ENCODE measurements around the gene KCTD17.
"Not testable (repeated sequence)": the region's sequence is repeated elsewhere in the genome, so short reads cannot be mapped to it uniquely, and the experiment has no call there.

The KCTD17 gene

GRCh38 chr22:37069319-37069718, 17.8 kb downstream of the KCTD17 start:
- H3K27ac ChIP-seq (ENCODE audit: low read length), result no peak overlapping the region
- ATAC-seq (ENCODE audit: insufficient read depth, low read depth), result no peak
- H4K20me1 ChIP-seq (ENCODE audit: insufficient read depth, low read length), result peaks cover 7% of the 10 kb centered on the region; the same call in 1 of the 2 replicates
- no peak overlapping the region for H3K4me3 ChIP-seq (ENCODE audit: low read depth in 1 of 2, low read length in 2 of 2)
- no peak overlapping the region for H3K4me2 ChIP-seq (ENCODE audit: insufficient read depth, low read length)
- no peaks in the 10 kb centered on the region for H3K79me2 ChIP-seq (ENCODE audit: insufficient read depth, low read length)
- H3K9me3 ChIP-seq (ENCODE audit: insufficient read depth, low read length, severe bottlenecking), result no peaks in the 10 kb centered on the region
- H3K36me3 ChIP-seq (ENCODE audit: insufficient read depth, low read length), result no peaks in the 10 kb centered on the region
- no peaks in the 10 kb centered on the region for H3K27me3 ChIP-seq (ENCODE audit: insufficient read depth, low read length, poor library complexity)
- H2AFZ ChIP-seq (ENCODE audit: low read depth, low read length), result no peak overlapping the region
- no peak overlapping the region for H3K9ac ChIP-seq (ENCODE audit: low read depth, low read length)
- no peak for DNase-seq
- TF ChIP-seq, protein P1, sequence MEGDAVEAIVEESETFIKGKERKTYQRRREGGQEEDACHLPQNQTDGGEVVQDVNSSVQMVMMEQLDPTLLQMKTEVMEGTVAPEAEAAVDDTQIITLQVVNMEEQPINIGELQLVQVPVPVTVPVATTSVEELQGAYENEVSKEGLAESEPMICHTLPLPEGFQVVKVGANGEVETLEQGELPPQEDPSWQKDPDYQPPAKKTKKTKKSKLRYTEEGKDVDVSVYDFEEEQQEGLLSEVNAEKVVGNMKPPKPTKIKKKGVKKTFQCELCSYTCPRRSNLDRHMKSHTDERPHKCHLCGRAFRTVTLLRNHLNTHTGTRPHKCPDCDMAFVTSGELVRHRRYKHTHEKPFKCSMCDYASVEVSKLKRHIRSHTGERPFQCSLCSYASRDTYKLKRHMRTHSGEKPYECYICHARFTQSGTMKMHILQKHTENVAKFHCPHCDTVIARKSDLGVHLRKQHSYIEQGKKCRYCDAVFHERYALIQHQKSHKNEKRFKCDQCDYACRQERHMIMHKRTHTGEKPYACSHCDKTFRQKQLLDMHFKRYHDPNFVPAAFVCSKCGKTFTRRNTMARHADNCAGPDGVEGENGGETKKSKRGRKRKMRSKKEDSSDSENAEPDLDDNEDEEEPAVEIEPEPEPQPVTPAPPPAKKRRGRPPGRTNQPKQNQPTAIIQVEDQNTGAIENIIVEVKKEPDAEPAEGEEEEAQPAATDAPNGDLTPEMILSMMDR (IDR thresholded peaks at IDR 0.05; ENCODE audit: borderline replicate concordance, extremely low read depth, low read length, poor library complexity, severe bottlenecking), result no peak
- TF ChIP-seq EZH2 (IDR thresholded peaks at IDR 0.05; ENCODE audit: borderline replicate concordance, low read depth, low read length, severe bottlenecking), result no peak
- H3K4me1 ChIP-seq (ENCODE audit: insufficient read depth, low read length), result no peaks in the 10 kb centered on the region

DNA sequence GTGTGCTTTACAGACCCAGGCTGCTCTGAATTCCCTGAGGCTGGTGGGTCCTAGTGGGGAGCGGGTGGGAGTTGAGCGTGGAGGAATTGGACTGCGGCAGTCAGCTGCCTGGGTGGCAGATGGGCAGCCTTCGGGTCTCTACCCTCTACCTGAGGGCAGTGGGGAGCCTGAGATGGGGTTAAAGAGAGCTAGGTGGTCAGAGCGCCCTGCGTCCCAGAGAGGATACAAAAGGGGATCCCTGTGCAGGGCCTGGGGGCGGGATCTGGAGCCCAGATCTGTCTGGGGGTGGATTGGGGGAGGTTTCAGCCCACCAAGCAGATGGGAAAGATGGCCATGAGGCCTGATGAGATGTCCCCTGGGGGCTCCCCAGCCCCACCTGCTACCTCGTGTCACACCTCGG, 18.2 kb downstream of the KCTD17 start:
- no peaks in the 10 kb centered on the region for H3K79me2 ChIP-seq (ENCODE audit: insufficient read depth, low read length)
- no peak overlapping the region for H3K4me2 ChIP-seq (ENCODE audit: insufficient read depth, low read length)
- H3K27me3 ChIP-seq (ENCODE audit: insufficient read depth, low read length, poor library complexity), result no peaks in the 10 kb centered on the region
- H3K27ac ChIP-seq (ENCODE audit: low read length), result no peak overlapping the region
- H3K4me3 ChIP-seq (ENCODE audit: low read depth in 1 of 2, low read length in 2 of 2), result no peak overlapping the region
- no peak overlapping the region for H2AFZ ChIP-seq (ENCODE audit: low read depth, low read length)
- no peak for ATAC-seq (ENCODE audit: insufficient read depth, low read depth)
- H3K9ac ChIP-seq (ENCODE audit: low read depth, low read length), result no peak overlapping the region
- H3K9me3 ChIP-seq (ENCODE audit: insufficient read depth, low read length, severe bottlenecking), result no peaks in the 10 kb centered on the region
- TF ChIP-seq, protein P1 (IDR thresholded peaks at IDR 0.05; ENCODE audit: borderline replicate concordance, extremely low read depth, low read length, poor library complexity, severe bottlenecking), result no peak
- no peak for TF ChIP-seq EZH2 (IDR thresholded peaks at IDR 0.05; ENCODE audit: borderline replicate concordance, low read depth, low read length, severe bottlenecking)
- no peak for DNase-seq
- H3K36me3 ChIP-seq (ENCODE audit: insufficient read depth, low read length), result no peaks in the 10 kb centered on the region
- H4K20me1 ChIP-seq (ENCODE audit: insufficient read depth, low read length), result peaks cover 5% of the 10 kb centered on the region; the same call in 1 of the 2 replicates
- H3K4me1 ChIP-seq (ENCODE audit: insufficient read depth, low read length), result no peaks in the 10 kb centered on the region

DNA sequence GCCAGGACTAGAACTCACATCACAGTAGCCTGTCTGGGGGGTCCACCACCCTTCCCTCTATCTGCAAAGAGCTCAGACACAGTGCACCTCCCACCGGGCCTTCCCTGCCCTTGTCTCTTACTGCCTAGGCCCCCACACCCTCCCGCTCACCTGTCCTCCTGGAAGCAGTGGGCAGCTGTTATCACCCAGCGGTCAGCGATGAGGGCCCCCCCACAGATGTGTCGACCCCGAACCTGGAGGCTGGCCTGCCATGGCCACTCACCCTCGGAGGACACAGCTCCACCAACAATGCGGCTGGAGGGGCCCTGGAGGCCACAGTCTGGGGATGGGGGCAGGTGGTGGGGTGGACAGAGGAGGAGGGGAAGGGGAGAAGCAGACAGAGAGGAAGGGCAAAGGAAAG, 18.8 kb downstream of the KCTD17 start:
- Histone ChIP-seq H3K4me2 (ENCODE audit: insufficient read depth, low read length) (no peak overlapping the region), H3K27ac (ENCODE audit: low read length) (no peak overlapping the region), H3K9me3 (ENCODE audit: insufficient read depth, low read length, severe bottlenecking) (no peaks in the 10 kb centered on the region), H4K20me1 (ENCODE audit: insufficient read depth, low read length) (no peaks in the 10 kb centered on the region), H3K79me2 (ENCODE audit: insufficient read depth, low read length) (no peaks in the 10 kb centered on the region), H3K4me3 (ENCODE audit: low read depth in 1 of 2, low read length in 2 of 2) (no peak overlapping the region), H3K36me3 (ENCODE audit: insufficient read depth, low read length) (no peaks in the 10 kb centered on the region), H2AFZ (ENCODE audit: low read depth, low read length) (no peak overlapping the region), H3K4me1 (ENCODE audit: insufficient read depth, low read length) (no peaks in the 10 kb centered on the region), H3K9ac (ENCODE audit: low read depth, low read length) (no peak overlapping the region), H3K27me3 (ENCODE audit: insufficient read depth, low read length, poor library complexity) (no peaks in the 10 kb centered on the region)
- TF ChIP-seq EZH2 (IDR thresholded peaks at IDR 0.05; ENCODE audit: borderline replicate concordance, low read depth, low read length, severe bottlenecking), result no peak
- TF ChIP-seq, protein P1 (IDR thresholded peaks at IDR 0.05; ENCODE audit: borderline replicate concordance, extremely low read depth, low read length, poor library complexity, severe bottlenecking), result no peak
- no peak for DNase-seq
- no peak for ATAC-seq (ENCODE audit: insufficient read depth, low read depth)

DNA sequence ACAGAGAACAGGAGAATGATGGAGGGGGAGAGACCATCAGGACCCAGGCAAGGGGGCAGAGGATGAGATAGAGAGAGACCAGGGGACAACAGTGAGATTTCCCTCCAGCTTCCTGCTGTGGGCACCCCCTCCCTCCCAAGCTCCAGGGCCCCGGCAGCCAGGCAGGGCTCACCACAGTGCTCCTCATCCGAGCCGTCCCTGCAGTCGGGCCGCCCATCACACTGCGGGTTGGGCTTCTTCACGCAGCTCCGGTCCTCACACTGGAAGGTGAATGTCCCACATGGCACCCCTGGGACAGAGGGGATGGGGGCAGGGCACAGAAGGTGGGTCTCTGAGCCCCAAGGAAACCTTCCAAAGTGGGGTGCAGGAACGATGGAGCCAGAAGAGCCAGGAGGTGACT, 19.2 kb downstream of the KCTD17 start:
- H2AFZ ChIP-seq (ENCODE audit: low read depth, low read length), result no peak overlapping the region
- no peak overlapping the region for H3K27ac ChIP-seq (ENCODE audit: low read length)
- no peaks in the 10 kb centered on the region for H4K20me1 ChIP-seq (ENCODE audit: insufficient read depth, low read length)
- no peaks in the 10 kb centered on the region for H3K36me3 ChIP-seq (ENCODE audit: insufficient read depth, low read length)
- H3K9me3 ChIP-seq (ENCODE audit: insufficient read depth, low read length, severe bottlenecking), result no peaks in the 10 kb centered on the region
- no peak for ATAC-seq (ENCODE audit: insufficient read depth, low read depth)
- no peak overlapping the region for H3K4me2 ChIP-seq (ENCODE audit: insufficient read depth, low read length)
- H3K4me3 ChIP-seq (ENCODE audit: low read depth in 1 of 2, low read length in 2 of 2), result no peak overlapping the region
- no peak for DNase-seq
- H3K27me3 ChIP-seq (ENCODE audit: insufficient read depth, low read length, poor library complexity), result no peaks in the 10 kb centered on the region
- H3K9ac ChIP-seq (ENCODE audit: low read depth, low read length), result no peak overlapping the region
- TF ChIP-seq, protein P1 (IDR thresholded peaks at IDR 0.05; ENCODE audit: borderline replicate concordance, extremely low read depth, low read length, poor library complexity, severe bottlenecking), result no peak
- TF ChIP-seq EZH2 (IDR thresholded peaks at IDR 0.05; ENCODE audit: borderline replicate concordance, low read depth, low read length, severe bottlenecking), result no peak
- no peaks in the 10 kb centered on the region for H3K4me1 ChIP-seq (ENCODE audit: insufficient read depth, low read length)
- H3K79me2 ChIP-seq (ENCODE audit: insufficient read depth, low read length), result no peaks in the 10 kb centered on the region

DNA sequence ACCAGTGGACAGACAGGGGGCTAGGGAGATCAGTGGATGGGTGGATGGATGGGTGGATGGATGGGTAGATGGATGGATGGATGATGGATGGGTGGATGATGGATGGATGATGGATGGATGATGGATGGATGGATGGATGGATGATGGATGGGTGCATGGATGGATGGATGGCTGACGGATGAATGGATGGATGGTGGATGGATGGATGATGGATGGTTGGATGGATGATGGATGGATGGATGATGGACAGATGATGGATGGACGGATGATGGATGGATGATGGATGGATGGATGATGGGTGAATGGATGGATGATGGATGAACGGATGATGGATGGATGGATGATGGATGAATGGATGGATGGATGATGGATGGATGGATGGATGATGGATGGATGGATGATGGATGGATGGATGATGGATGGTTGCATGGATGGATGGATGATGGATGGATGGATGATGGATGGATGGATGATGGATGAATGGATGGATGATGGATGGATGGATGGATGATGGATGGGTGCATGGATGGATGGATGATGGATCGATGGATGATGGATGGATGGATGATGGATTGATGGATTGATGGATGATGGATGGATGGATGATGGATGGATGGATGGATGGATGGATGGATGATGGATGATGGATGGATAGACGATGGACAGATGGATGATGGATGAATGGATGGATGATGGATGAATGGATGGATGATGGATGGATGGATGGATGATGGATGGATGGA, 20.5 kb downstream of the KCTD17 start:
- H3K9me3 ChIP-seq (ENCODE audit: insufficient read depth, low read length, severe bottlenecking); H3K27ac ChIP-seq (ENCODE audit: low read length); H3K79me2 ChIP-seq (ENCODE audit: insufficient read depth, low read length); H3K36me3 ChIP-seq (ENCODE audit: insufficient read depth, low read length); H3K27me3 ChIP-seq (ENCODE audit: insufficient read depth, low read length, poor library complexity); H3K4me3 ChIP-seq (ENCODE audit: low read depth in 1 of 2, low read length in 2 of 2); DNase-seq; ATAC-seq (ENCODE audit: insufficient read depth, low read depth); H3K4me1 ChIP-seq (ENCODE audit: insufficient read depth, low read length); H3K4me2 ChIP-seq (ENCODE audit: insufficient read depth, low read length); H4K20me1 ChIP-seq (ENCODE audit: insufficient read depth, low read length); H2AFZ ChIP-seq (ENCODE audit: low read depth, low read length); H3K9ac ChIP-seq (ENCODE audit: low read depth, low read length): not testable (repeated sequence)
